SU-DHL-6 (cell line): Measurements from ENCODE around the gene TMEM240.

ENCODE experiments used
- EZH2phosphoT487 ChIP-seq: fragments of 200-600 bp; sonication (generic), shearing (Covaris generic); conservative IDR thresholded peaks from 2 replicates; pipeline ENCODE4 v1.6.1; 2018; ENCODE audit warnings: mild to moderate bottlenecking, antibody characterized with exemption, low read length, moderate library complexity, mixed read lengths
- TF ChIP-seq, protein P1 (sequence below): fragments of 200-600 bp; sonication (generic); IDR thresholded peaks from one replicate; pipeline ENCODE4 v1.5.1; 2017; ENCODE audit warnings: antibody characterized with exemption, mild to moderate bottlenecking, low read length, moderate library complexity; ENCODE audit not compliant: insufficient read depth, poor library complexity, severe bottlenecking

GRCh38 chr1:1538334-1538733 lies 2.1 kb downstream of the TMEM240 start:
- TF ChIP-seq, protein P1, sequence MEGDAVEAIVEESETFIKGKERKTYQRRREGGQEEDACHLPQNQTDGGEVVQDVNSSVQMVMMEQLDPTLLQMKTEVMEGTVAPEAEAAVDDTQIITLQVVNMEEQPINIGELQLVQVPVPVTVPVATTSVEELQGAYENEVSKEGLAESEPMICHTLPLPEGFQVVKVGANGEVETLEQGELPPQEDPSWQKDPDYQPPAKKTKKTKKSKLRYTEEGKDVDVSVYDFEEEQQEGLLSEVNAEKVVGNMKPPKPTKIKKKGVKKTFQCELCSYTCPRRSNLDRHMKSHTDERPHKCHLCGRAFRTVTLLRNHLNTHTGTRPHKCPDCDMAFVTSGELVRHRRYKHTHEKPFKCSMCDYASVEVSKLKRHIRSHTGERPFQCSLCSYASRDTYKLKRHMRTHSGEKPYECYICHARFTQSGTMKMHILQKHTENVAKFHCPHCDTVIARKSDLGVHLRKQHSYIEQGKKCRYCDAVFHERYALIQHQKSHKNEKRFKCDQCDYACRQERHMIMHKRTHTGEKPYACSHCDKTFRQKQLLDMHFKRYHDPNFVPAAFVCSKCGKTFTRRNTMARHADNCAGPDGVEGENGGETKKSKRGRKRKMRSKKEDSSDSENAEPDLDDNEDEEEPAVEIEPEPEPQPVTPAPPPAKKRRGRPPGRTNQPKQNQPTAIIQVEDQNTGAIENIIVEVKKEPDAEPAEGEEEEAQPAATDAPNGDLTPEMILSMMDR: no peak
- TF ChIP-seq EZH2phosphoT487: no peak
